ENCODE data around the gene MFRP.
A peak's percentile ranks its signal among the peaks of the same experiment; 100 is the strongest.

MFRP gene

DNA sequence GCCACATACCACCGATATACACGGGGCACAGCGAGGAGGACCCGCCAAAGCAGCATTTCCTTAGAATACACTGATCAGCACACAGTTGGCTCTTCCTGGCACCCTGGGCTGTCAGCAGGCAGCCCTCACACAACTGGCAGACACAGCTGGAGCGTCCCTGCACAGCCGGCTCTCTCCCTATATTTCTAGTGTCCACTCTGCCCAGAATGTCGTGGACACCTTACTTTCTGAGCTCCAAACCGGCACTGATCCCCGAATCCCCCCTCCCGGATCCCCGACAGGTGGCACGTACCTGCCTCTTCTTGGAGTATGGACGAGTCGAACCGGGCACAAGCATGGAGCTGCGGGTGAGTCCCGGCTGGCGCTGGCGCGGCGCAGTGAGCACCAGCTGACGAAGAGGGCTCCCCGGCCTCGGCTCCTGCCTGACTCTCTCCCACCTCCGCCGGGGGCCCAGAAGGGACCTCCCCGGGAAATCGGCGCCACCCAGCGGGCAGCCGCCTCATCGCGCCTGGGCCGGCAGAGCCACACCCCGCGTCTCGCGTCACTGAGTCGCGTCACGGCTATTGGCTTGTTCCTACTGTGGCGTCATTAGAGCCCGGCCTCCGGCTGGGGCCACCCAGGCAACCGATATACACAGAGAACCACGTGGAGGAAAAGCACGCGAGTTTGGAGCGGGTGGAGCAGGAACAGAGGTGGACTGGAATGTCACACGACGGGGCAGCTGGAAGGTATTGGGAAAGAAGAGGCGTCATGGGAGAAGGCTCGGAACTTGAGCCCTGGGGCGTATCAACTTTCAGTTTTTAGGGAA is 34.9 kb upstream of the MFRP start, which contains the start of gene USP2 (continued):
- TF ChIP-seq ZNF704 (tag by site-specific recombination; IDR thresholded peaks at IDR 0.05) (no peak), ZNF510 (tag by site-specific recombination; IDR thresholded peaks at IDR 0.05; ENCODE audit: insufficient replicate concordance) (no peak), ZXDB (tag by site-specific recombination; IDR thresholded peaks at IDR 0.05) (0 out of 2 replicates have a peak, but pooled peaks have one; percentile 17), ZNF335 (tag by site-specific recombination; conservative IDR thresholded peaks at IDR 0.05) (peak; percentile 78), SP2 (tag by site-specific recombination; IDR thresholded peaks at IDR 0.05) (peak; percentile 69), KLF7 (tag by site-specific recombination; IDR thresholded peaks at IDR 0.05; ENCODE audit: borderline replicate concordance) (no peak), ZNF394 (tag by site-specific recombination; IDR thresholded peaks at IDR 0.05; ENCODE audit: borderline replicate concordance) (no peak), ZEB2 (tag by site-specific recombination; IDR thresholded peaks at IDR 0.05) (peak; percentile 51; the same call in 1 of the 2 replicates), KLF17 (tag by site-specific recombination; IDR thresholded peaks at IDR 0.05) (peak; percentile 51; the same call in 1 of the 2 replicates), OVOL3 (tag by site-specific recombination; IDR thresholded peaks at IDR 0.05) (no peak), ZNF560 (tag by site-specific recombination; IDR thresholded peaks at IDR 0.05; ENCODE audit: borderline replicate concordance) (no peak), TCF7L2 (IDR thresholded peaks at IDR 0.05; ENCODE audit: borderline replicate concordance, low read depth, low read length) (no peak), EGR2 (tag by site-specific recombination; IDR thresholded peaks at IDR 0.05; ENCODE audit: low read depth) (no peak), ZIC2 (tag by site-specific recombination; IDR thresholded peaks at IDR 0.05) (peak; percentile 90)
- TF ChIP-seq, protein P1, sequence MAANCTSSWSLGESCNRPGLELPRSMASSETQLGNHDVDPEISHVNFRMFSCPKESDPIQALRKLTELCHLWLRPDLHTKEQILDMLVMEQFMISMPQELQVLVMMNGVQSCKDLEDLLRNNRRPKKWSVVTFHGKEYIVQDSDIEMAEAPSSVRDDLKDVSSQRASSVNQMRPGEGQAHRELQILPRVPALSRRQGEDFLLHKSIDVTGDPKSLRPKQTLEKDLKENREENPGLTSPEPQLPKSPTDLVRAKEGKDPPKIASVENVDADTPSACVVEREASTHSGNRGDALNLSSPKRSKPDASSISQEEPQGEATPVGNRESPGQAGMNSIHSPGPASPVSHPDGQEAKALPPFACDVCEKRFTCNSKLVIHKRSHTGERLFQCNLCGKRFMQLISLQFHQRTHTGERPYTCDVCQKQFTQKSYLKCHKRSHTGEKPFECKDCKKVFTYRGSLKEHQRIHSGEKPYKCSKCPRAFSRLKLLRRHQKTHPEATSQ (tag by site-specific recombination; IDR thresholded peaks at IDR 0.05): no peak
- TF ChIP-seq, protein P2, sequence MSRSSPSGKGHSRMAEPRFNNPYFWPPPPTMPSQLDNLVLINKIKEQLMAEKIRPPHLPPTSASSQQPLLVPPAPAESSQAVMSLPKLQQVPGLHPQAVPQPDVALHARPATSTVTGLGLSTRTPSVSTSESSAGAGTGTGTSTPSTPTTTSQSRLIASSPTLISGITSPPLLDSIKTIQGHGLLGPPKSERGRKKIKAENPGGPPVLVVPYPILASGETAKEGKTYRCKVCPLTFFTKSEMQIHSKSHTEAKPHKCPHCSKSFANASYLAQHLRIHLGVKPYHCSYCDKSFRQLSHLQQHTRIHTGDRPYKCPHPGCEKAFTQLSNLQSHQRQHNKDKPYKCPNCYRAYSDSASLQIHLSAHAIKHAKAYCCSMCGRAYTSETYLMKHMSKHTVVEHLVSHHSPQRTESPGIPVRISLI (tag by site-specific recombination; IDR thresholded peaks at IDR 0.05): no peak
- TF ChIP-seq, protein P3, sequence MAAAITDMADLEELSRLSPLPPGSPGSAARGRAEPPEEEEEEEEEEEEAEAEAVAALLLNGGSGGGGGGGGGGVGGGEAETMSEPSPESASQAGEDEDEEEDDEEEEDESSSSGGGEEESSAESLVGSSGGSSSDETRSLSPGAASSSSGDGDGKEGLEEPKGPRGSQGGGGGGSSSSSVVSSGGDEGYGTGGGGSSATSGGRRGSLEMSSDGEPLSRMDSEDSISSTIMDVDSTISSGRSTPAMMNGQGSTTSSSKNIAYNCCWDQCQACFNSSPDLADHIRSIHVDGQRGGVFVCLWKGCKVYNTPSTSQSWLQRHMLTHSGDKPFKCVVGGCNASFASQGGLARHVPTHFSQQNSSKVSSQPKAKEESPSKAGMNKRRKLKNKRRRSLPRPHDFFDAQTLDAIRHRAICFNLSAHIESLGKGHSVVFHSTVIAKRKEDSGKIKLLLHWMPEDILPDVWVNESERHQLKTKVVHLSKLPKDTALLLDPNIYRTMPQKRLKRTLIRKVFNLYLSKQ (tag by site-specific recombination; IDR thresholded peaks at IDR 0.05; ENCODE audit: borderline replicate concordance): no peak
- TF ChIP-seq, protein P4, sequence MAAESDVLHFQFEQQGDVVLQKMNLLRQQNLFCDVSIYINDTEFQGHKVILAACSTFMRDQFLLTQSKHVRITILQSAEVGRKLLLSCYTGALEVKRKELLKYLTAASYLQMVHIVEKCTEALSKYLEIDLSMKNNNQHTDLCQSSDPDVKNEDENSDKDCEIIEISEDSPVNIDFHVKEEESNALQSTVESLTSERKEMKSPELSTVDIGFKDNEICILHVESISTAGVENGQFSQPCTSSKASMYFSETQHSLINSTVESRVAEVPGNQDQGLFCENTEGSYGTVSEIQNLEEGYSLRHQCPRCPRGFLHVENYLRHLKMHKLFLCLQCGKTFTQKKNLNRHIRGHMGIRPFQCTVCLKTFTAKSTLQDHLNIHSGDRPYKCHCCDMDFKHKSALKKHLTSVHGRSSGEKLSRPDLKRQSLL (tag by site-specific recombination; IDR thresholded peaks at IDR 0.05): peak; percentile 41; the same call in 1 of the 2 replicates
- TF ChIP-seq, protein P5, sequence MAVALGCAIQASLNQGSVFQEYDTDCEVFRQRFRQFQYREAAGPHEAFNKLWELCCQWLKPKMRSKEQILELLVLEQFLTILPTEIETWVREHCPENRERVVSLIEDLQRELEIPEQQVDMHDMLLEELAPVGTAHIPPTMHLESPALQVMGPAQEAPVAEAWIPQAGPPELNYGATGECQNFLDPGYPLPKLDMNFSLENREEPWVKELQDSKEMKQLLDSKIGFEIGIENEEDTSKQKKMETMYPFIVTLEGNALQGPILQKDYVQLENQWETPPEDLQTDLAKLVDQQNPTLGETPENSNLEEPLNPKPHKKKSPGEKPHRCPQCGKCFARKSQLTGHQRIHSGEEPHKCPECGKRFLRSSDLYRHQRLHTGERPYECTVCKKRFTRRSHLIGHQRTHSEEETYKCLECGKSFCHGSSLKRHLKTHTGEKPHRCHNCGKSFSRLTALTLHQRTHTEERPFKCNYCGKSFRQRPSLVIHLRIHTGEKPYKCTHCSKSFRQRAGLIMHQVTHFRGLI (tag by site-specific recombination; IDR thresholded peaks at IDR 0.05): no peak

All from HEK293 (cell line).